COLO829 (cell line): ENCODE data around the gene ALDH18A1.
"Not testable (repeated sequence)": the region's sequence is repeated elsewhere in the genome, so short reads cannot be mapped to it uniquely, and the experiment has no call there.

Experiments used
- DNase-seq: peaks from one replicate; pipeline ENCODE4 v3.0.0; 2012; ENCODE audit warnings: low spot score

The ALDH18A1 gene

GRCh38 chr10:95648138-95648537 lies 8.4 kb downstream of the ALDH18A1 start:
- no peak for DNase-seq

- DNase-seq: no peak
These were observed 10.4 kb downstream of the ALDH18A1 start for GRCh38 chr10:95646160-95646559.

GRCh38 chr10:95644901-95645300 lies 11.6 kb downstream of the ALDH18A1 start:
- no peak for DNase-seq

GRCh38 chr10:95640891-95641315 lies 15.6 kb downstream of the ALDH18A1 start:
- no peak for DNase-seq

GRCh38 chr10:95637911-95638310 lies 18.6 kb downstream of the ALDH18A1 start:
- no peak for DNase-seq

GRCh38 chr10:95637140-95637539 lies 19.4 kb downstream of the ALDH18A1 start:
- DNase-seq: no peak

GRCh38 chr10:95635319-95635733 lies 21.2 kb downstream of the ALDH18A1 start:
- no peak for DNase-seq

GRCh38 chr10:95628786-95629185 lies 27.7 kb downstream of the ALDH18A1 start:
- no peak for DNase-seq

- DNase-seq: no peak
These were observed 30.0 kb downstream of the ALDH18A1 start for GRCh38 chr10:95626500-95626899.

- DNase-seq: not testable (repeated sequence)
These were observed 36.1 kb downstream of the ALDH18A1 start for GRCh38 chr10:95620415-95620814.

GRCh38 chr10:95618101-95618500 lies 38.4 kb downstream of the ALDH18A1 start:
- DNase-seq: no peak

GRCh38 chr10:95616446-95616845 lies 40.1 kb downstream of the ALDH18A1 start:
- DNase-seq: no peak

GRCh38 chr10:95613330-95613729 lies 43.2 kb downstream of the ALDH18A1 start:
- DNase-seq: no peak

- no peak for DNase-seq
These were observed 45.8 kb downstream of the ALDH18A1 start for GRCh38 chr10:95610727-95611126.

- DNase-seq: no peak
These were observed 49.6 kb downstream of the ALDH18A1 start for GRCh38 chr10:95606922-95607321.

- no peak for DNase-seq
These were observed 51.3 kb downstream of the ALDH18A1 start for GRCh38 chr10:95605163-95605562.

GRCh38 chr10:95604630-95605029 lies 51.9 kb downstream of the ALDH18A1 start:
- DNase-seq: no peak

- no peak for DNase-seq
These were observed 54.1 kb downstream of the ALDH18A1 start for GRCh38 chr10:95602382-95602781.

GRCh38 chr10:95601116-95601719 lies 55.3 kb downstream of the ALDH18A1 start:
- DNase-seq: peak; percentile 59

GRCh38 chr10:95600158-95600557 lies 56.4 kb downstream of the ALDH18A1 start:
- DNase-seq: no peak

GRCh38 chr10:95597788-95598187 lies 58.7 kb downstream of the ALDH18A1 start:
- no peak for DNase-seq

GRCh38 chr10:95588025-95588424 lies 68.5 kb downstream of the ALDH18A1 start:
- DNase-seq: no peak

- no peak for DNase-seq
These were observed 76.5 kb downstream of the ALDH18A1 start for GRCh38 chr10:95579835-95580535.

- DNase-seq: no peak
These were observed 77.2 kb downstream of the ALDH18A1 start for GRCh38 chr10:95579292-95579691.
